ACHN (cell line): Measurements from ENCODE around the gene RALA.
"Not testable (repeated sequence)": the region's sequence is repeated elsewhere in the genome, so short reads cannot be mapped to it uniquely, and the experiment has no call there.

Source experiments
- DNase-seq: peaks from one replicate; pipeline ENCODE4 v3.0.0-alpha.2; 2015
- in situ Hi-C: cut with HindIII; loops from 2 replicates; pipeline ENCODE4 v1.10.0; 2017; ENCODE audit warnings: low sequenced_read_pairs, low pct_ligation_motif_present, low pct_unique_long_range_greater_than_20kb

The RALA gene

DNA sequence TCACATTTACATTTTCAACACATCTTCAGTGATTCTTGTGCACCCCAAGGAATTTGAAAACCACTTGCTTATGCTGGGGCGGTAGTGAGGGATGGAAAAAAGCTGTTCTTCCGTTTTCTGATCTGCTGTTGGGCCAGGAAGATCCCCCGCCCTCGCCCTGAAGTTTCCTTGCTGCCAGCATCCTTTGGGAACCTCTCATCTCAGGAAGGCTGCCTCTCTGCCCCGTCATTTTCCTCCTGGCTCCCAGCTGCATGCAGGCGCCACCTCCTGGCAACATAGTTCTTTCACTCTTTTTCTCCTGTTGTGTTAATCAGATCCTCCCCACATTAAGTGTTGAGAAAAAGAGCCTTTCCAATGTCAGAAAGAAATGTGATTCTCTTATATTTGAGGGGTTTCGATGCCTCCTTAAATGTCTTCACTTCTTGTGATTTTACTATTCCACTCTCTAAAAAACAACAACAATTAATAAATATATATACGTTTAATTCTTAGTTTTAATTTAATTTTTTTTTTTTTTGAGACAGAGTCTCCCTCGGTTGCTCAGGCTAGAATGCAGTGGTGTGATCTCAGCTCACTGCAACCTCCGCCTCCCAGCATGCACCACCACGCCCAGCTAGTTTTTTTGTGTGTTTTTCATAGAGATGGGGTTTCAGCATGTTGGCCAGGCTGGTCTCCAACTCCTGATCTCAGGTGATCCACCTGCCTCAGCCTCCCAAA is 122.9 kb downstream of the RALA start:
- in situ Hi-C loops: no loop called here
- DNase-seq: peak; percentile 83

DNA sequence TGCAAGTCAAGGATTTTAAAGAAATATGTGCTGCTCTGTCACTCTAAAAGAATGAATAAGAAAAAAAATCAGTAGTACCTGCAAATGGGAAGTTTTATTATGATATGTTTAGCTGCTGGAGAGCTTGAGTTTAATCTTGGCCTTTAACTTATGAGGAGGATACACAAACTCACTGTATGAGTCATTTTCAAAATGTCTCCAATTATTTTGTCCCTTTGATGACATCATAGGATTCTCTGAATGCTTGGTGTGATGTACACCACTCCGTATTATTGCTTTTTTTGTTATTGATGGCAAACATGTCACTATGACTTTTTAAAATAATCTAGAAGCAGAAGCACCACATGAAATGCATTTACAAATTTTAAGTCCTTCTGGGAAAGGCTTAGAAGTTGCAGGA is 125.8 kb downstream of the RALA start:
- in situ Hi-C loops: no loop called here
- no peak for DNase-seq

DNA sequence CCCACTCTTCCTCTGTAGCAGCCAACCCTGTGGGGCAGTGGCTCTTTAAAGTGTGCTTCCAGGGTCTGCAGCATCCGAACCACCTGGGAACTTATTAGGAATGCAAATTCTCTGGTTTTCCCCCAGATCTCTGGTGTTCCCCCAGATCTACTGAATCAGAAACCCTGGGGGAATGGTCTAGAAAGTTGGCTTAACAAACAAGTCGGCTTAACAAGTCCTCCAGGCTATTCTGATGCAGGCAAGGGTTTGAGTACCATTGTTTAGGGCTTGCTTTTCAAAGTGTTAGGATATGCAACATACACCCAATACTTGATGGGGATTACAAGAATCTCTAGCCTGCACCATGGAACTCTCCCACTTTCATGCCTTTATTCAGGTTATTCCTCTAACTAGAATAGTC is 126.3 kb downstream of the RALA start:
- DNase-seq: no peak

DNA sequence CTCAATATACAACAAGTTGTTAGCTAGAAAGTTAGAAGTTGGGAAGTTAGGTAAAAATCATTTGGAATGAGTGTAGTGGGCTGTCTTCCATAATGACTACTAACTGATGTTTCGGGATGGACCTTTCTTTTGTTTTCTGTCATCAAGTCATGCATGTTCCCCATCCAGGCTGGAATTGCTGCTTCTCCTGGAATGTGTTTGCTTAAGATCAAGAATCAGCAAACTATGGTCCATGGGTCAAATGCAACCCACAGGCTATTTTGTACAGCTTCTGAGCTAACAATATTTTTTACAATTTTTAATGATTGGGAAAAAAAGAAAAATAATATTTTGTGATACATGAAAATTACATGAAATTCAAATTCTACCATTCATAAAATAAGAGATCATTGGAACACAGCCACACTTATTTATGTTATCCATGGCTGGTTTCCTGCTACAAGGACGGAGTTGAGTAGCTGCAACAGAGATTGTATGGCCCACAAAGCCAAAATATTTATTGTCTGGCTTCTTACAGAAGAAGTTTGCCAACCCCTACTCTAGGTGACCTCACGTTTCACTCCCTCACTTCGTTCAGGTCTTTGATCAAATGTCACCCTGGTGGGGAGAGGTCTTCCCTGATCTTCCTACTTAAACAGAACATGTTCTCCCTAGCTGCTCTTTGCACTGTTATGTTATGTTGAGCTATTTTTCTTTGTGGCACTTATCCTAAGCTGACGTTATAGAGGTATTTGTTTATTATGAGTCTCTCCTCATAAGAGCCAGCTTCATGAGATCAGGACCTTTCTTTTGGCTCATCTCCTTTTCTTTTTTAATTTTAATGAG is 127.1 kb downstream of the RALA start:
- in situ Hi-C loops: no loop called here
- DNase-seq: no peak

More for the DNA sequence above, 126.3 kb downstream of the RALA start:
- in situ Hi-C loops: no loop called here

DNA sequence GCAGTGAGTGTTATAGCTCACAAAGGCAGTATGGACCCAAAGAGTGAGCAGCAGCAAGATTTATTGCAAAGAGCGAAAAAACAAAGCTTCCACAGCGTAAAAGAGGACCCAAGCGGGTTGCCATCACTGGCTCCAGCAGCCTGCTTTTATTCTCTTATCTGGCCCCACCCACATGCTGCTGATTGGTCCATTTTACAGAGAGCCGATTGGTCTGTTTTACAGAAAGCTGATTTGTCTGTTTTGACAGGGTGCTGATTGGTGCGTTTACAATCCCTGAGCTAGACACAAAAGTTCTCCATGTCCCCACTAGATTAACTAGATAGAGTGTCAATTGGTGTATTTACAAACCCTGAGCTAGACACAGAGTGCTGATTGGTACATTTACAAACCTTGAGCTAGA is 129.9 kb downstream of the RALA start:
- in situ Hi-C loops, DNase-seq: not testable (repeated sequence)

DNA sequence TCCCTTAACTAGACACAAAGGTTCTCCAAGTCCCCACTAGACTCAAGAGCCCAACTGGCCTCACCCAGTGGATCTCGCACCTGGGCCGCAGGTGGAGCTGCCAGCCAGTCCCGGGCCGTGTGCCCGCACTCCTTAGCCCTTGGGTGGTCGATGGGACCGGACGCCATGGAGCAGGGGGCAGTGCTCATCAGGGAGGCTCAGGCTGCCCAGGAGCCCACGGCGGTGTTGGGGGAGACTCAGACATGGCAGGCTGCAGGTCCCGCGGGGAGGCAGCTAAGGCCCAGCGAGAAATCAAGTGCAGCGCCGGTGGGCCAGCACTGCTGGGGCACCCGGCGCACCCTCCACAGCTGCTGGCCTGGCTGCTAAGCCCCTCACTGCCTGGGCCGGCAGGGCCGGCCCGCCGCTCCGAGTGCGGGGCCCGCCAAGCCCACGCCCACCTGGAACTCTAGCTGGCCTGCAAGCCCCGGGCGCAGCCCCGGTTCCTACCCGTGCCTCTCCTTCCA is 130.5 kb downstream of the RALA start:
- in situ Hi-C loops: no loop called here
- DNase-seq: no peak

DNA sequence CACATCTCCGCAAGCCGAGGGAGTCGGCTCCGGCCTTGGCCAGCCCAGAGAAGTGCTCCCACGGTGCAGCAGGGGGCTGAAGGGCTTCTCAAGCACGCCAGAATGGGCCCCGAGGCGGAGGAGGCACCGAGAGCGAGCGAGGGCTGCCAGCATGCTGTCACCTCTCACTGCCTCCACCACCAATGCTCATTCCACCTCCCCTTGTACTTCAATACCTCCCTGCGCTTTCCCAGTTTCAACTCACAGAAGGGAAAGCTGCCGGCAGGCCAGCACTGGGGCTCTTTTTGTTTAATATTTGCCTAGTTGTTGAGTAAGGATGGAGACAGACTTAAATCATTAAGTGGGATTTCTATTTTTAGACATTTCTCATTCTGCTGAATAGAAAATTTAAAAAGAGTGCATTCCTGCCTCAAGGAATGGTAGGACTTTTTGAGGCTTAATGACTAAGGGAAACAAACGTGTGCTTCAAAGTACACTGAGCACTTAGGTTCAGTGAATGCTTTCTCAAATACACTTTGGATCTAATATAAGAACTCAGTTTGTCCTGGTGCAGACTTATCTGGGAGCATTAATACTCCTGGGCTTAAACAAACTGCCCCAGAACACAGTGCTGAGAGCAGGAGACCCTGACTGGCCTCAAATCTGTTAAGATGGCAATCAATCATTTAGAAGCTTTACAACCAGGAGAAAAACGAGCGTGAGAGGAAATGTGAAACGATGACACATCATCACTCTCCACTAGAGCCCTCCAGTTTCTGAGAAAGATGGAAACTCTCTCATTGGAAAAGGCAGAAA is 131.2 kb downstream of the RALA start:
- DNase-seq: peak; percentile 76
- in situ Hi-C loops: no loop called here

DNA sequence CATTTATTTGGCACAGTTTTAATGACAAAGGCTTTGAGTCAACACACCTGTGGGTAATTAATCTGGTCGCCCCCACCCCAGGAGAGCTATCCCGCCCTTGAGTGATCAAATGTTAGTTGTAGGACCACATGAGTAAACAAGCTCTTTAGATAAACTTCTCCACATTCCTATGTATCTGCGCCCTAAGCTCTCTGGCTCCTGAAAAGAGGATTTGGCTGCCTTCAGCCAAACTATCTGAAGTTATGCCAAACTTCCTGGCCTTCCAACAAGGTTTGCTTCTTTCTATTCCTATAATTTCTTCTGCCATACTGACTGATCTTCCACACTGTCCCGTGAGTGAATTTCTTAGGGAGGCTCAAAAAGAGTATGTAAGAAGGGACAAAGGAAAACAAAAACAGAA is 134.2 kb downstream of the RALA start:
- in situ Hi-C loops: no loop called here
- no peak for DNase-seq
